Measurements from ENCODE around the gene ZC3H18.

ZC3H18 gene

GRCh38 chr16:88569985-88570690 is at the start of gene ZC3H18:
ZC3H18 (plus strand) TSS chr16:88570403; CDS start chr16:88577124, 6,721 bp downstream.
- peak; percentile 97 for DNase-seq

- DNase-seq, result no peak
These were observed 48.5 kb upstream of the ZC3H18 start for GRCh38 chr16:88521674-88522073.

- no peak for DNase-seq
These were observed 47.8 kb upstream of the ZC3H18 start for GRCh38 chr16:88522276-88522949.

- DNase-seq, result no peak
These were observed 46.7 kb upstream of the ZC3H18 start for GRCh38 chr16:88523309-88524161.

GRCh38 chr16:88524274-88524972 is 45.8 kb upstream of the ZC3H18 start:
- no peak for DNase-seq

- DNase-seq, result no peak
These were observed 45.1 kb upstream of the ZC3H18 start for GRCh38 chr16:88524973-88525662.

GRCh38 chr16:88525663-88525990 is 44.6 kb upstream of the ZC3H18 start:
- no peak for DNase-seq

- DNase-seq, result no peak
These were observed 43.9 kb upstream of the ZC3H18 start for GRCh38 chr16:88526008-88526905.

- DNase-seq, result no peak
These were observed 43.4 kb upstream of the ZC3H18 start for GRCh38 chr16:88526906-88527185.

GRCh38 chr16:88527186-88527936 is 42.8 kb upstream of the ZC3H18 start:
- DNase-seq, result peak; percentile 80

GRCh38 chr16:88527937-88528743 is 42.1 kb upstream of the ZC3H18 start:
- DNase-seq, result no peak

- DNase-seq, result no peak
These were observed 41.3 kb upstream of the ZC3H18 start for GRCh38 chr16:88528902-88529318.

- DNase-seq, result no peak
These were observed 40.6 kb upstream of the ZC3H18 start for GRCh38 chr16:88529596-88529995.

GRCh38 chr16:88530051-88530857 is 39.9 kb upstream of the ZC3H18 start:
- no peak for DNase-seq

GRCh38 chr16:88530858-88531203 is 39.4 kb upstream of the ZC3H18 start:
- DNase-seq, result no peak

GRCh38 chr16:88531346-88531745 is 38.9 kb upstream of the ZC3H18 start:
- DNase-seq, result no peak

GRCh38 chr16:88531931-88532433 is 38.2 kb upstream of the ZC3H18 start:
- DNase-seq, result no peak

GRCh38 chr16:88532434-88533241 is 37.6 kb upstream of the ZC3H18 start:
- DNase-seq, result no peak
